ENCODE results near the gene PITRM1.

PITRM1 gene

GRCh38 chr10:3135006-3135405, 37.6 kb downstream of the PITRM1 start:
- no peak overlapping the region for H3K4me3 ChIP-seq (replicated peaks; ENCODE audit: low read depth, low read length)
- no peak for DNase-seq (ENCODE audit: extremely low read depth, low read depth)
- TF ChIP-seq, protein P1, sequence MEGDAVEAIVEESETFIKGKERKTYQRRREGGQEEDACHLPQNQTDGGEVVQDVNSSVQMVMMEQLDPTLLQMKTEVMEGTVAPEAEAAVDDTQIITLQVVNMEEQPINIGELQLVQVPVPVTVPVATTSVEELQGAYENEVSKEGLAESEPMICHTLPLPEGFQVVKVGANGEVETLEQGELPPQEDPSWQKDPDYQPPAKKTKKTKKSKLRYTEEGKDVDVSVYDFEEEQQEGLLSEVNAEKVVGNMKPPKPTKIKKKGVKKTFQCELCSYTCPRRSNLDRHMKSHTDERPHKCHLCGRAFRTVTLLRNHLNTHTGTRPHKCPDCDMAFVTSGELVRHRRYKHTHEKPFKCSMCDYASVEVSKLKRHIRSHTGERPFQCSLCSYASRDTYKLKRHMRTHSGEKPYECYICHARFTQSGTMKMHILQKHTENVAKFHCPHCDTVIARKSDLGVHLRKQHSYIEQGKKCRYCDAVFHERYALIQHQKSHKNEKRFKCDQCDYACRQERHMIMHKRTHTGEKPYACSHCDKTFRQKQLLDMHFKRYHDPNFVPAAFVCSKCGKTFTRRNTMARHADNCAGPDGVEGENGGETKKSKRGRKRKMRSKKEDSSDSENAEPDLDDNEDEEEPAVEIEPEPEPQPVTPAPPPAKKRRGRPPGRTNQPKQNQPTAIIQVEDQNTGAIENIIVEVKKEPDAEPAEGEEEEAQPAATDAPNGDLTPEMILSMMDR (IDR thresholded peaks at IDR 0.05; ENCODE audit: low read depth, low read length, missing control alignments): no peak

GRCh38 chr10:3133948-3134347, 38.6 kb downstream of the PITRM1 start:
- DNase-seq (ENCODE audit: extremely low read depth, low read depth): no peak
- H3K4me3 ChIP-seq (replicated peaks; ENCODE audit: low read depth, low read length): no peak overlapping the region
- TF ChIP-seq, protein P1 (IDR thresholded peaks at IDR 0.05; ENCODE audit: low read depth, low read length, missing control alignments): no peak

DNA sequence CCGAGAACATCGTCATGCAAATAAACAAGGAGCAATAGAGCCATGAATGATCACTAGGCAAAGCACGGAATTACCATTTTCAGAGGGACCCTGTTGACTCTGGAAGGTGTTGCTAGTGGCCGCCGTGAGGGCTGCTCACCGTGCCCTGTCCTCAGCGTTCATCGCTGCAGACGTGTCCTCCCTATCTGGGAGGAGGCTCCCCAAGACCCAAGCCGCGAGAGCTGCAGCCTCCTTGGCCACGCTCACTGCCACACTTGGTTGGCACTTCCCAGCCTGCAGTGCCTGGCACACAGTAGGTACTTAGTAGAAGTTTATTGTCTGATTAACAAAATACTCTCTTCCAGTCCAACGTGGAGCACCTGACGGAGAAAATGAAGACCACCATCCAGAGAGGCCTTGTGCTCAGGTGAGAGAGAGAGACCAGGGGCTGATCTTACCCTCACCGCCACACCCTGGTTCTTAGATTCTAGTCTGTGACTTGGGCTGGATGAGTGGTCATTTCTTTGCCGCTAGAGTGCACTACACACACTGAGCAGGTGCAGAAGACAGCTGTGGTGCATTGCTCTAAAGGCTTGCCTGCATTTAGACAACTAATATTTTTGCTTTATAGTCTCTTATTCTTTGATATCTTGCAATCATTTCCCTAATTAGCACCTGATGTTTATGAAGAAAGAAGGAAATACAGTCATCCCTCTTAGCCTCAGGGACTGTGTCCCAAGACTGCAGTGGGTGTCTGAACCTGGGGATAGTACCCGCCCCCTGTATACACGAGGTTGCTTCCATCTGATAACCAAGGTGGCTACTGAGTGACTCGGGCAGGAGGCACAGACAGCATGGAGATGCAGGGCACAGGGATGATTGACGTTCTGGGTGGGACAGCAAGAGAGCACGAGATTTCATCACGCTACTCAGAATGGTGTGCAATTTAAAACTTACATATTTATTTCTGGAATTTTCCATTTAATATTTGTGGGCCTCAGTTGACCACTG, 40.3 kb downstream of the PITRM1 start:
- DNase-seq (ENCODE audit: extremely low read depth, low read depth): no peak
- H3K4me3 ChIP-seq (replicated peaks; ENCODE audit: low read depth, low read length): no peak overlapping the region
- TF ChIP-seq, protein P1 (IDR thresholded peaks at IDR 0.05; ENCODE audit: low read depth, low read length, missing control alignments): no peak

DNA sequence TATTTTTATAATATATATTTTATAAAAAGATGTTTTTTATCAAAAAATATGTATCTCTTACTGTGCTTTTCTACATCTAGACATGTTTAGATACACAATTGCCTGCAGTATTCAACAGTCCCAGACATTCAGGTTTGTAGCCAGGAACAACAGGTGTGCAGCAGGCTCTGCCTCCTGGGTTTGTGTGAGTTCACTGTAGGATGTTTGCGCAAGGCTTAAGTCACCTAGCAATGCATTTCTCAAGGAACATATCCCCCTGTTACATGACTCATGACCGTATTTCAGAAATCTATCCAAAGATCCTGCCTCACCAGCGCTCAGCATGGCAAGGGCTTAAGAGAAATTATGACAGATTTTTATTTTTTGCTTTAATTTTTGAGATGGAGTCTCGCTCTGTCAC, 41.5 kb downstream of the PITRM1 start:
- no peak overlapping the region for H3K4me3 ChIP-seq (replicated peaks; ENCODE audit: low read depth, low read length)
- TF ChIP-seq, protein P1 (IDR thresholded peaks at IDR 0.05; ENCODE audit: low read depth, low read length, missing control alignments): no peak
- DNase-seq (ENCODE audit: extremely low read depth, low read depth): no peak

- DNase-seq (ENCODE audit: extremely low read depth, low read depth): no peak
- TF ChIP-seq, protein P1 (IDR thresholded peaks at IDR 0.05; ENCODE audit: low read depth, low read length, missing control alignments): no peak
- no peak overlapping the region for H3K4me3 ChIP-seq (replicated peaks; ENCODE audit: low read depth, low read length)
Measured at GRCh38 chr10:3129581-3130340, 42.8 kb downstream of the PITRM1 start.

GRCh38 chr10:3128379-3129130, 44.0 kb downstream of the PITRM1 start:
- no peak for DNase-seq (ENCODE audit: extremely low read depth, low read depth)
- no peak overlapping the region for H3K4me3 ChIP-seq (replicated peaks; ENCODE audit: low read depth, low read length)
- TF ChIP-seq, protein P1 (IDR thresholded peaks at IDR 0.05; ENCODE audit: low read depth, low read length, missing control alignments): no peak

Data from HFF-Myc (cell line).